Measurements from ENCODE around the gene DDB1. TPM values are rescaled to one million over a fixed set of nuclear protein-coding genes. Genes with fewer than 3 reads are reported as not detected.

Gene DDB1
- total RNA-seq, 1 donor from 2014 or later, result 193 TPM

DNA sequence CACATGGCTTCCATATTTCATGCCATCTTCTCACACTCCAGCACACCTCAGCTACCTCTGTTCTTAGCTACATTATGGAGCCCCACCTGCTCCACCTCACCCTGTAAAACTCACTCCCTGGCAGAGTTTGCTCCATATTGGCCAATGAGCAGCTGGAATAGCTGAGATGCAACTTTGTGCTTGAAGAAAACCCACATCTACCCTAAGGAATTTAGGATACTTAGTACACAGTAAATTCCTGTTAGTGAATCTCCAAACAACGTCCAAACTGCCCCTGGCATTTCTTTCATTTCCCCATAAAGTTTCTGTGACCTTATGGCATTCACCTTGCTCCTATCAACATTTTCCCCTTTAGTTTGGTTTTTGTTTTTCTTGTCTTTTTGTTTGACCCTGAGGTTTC, 35.6 kb downstream of the DDB1 start:
- DNase-seq (ENCODE audit: low spot score), result no peak

DNA sequence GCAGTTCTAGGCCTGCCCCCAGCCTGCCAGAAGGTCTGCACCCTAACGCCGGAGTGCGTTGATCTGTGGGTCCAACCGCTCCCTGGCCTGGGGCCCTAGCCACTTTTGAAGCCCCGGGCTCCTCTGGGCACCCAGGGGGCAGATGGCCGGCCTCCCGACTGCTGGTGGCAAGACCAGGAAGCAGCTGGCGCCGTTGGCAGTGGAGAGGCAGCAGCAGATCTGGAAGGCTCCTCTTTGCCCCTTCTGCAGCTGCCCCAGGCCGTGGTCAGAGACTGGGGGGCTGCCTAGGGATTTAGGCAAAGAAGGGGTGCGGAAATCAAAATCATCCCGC, 37.3 kb downstream of the DDB1 start:
- no peak for DNase-seq (ENCODE audit: low spot score)

- DNase-seq (ENCODE audit: low spot score), result peak; percentile 57
These were observed 37.9 kb downstream of the DDB1 start, which contains the start of gene VWCE for GRCh38 chr11:61294717-61295595. TSS of gene VWCE (minus strand) at chr11:61295316. CDS start at chr11:61295037, 279 bp downstream.

GRCh38 chr11:61293867-61294716, 38.8 kb downstream of the DDB1 start:
- peak; percentile 53 for DNase-seq (ENCODE audit: low spot score)

GRCh38 chr11:61292356-61292755, 40.5 kb downstream of the DDB1 start:
- DNase-seq (ENCODE audit: low spot score), result no peak

- no peak for DNase-seq (ENCODE audit: low spot score)
These were observed 41.8 kb downstream of the DDB1 start for GRCh38 chr11:61290905-61291690.

- no peak for DNase-seq (ENCODE audit: low spot score)
These were observed 45.4 kb downstream of the DDB1 start for GRCh38 chr11:61287338-61287977.

- DNase-seq (ENCODE audit: low spot score), result no peak
These were observed 49.3 kb downstream of the DDB1 start for GRCh38 chr11:61283613-61284012.

GRCh38 chr11:61281581-61282250, 51.2 kb downstream of the DDB1 start:
- peak; percentile 63 for DNase-seq (ENCODE audit: low spot score)

GRCh38 chr11:61280883-61281580, 51.9 kb downstream of the DDB1 start:
- no peak for DNase-seq (ENCODE audit: low spot score)

GRCh38 chr11:61279934-61280659, 52.8 kb downstream of the DDB1 start:
- no peak for DNase-seq (ENCODE audit: low spot score)

DNA sequence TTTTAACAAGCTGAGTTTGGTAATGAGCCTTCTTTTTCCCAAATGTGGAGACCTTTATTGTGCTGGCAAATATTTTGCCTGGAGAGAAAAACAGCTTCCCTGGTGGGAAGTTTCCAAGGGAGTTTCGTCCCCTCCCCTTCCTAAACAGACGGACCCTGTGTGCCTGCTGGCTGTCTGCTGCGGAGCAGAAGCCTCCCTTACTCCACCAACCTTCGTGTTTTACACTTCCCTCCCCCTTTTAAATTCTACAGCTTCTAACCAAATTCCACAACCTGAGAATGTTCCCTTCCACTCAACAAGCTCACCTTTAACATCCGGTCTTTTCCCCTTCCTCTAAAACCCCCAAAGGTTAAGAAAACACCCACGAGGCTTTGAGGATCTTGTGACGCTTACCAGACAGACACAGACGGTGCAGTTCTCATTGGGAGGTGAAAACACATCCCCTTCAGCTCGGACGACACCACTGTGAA, 54.9 kb downstream of the DDB1 start:
- no peak for DNase-seq (ENCODE audit: low spot score)

- no peak for DNase-seq (ENCODE audit: low spot score)
These were observed 55.5 kb downstream of the DDB1 start for GRCh38 chr11:61277186-61278000.

DNA sequence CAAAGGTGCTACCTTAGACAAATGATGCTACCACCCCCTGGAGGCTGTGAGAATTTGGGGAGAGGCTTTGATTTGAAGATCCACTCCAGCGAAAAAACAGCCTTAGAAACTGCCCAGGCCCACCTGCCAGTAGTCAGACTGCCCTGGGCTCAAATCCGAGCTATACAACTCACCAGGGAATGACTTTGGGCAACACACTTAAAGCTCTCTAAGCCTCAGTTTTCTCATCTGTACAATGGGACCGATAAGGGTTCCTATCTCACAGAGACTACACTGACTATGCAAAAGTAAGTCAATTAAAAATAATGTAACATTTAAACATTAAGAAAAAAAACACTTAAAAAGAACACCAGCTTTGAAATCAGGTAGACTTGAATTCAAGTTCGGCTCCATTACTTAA, 57.7 kb downstream of the DDB1 start:
- DNase-seq (ENCODE audit: low spot score), result no peak

DNA sequence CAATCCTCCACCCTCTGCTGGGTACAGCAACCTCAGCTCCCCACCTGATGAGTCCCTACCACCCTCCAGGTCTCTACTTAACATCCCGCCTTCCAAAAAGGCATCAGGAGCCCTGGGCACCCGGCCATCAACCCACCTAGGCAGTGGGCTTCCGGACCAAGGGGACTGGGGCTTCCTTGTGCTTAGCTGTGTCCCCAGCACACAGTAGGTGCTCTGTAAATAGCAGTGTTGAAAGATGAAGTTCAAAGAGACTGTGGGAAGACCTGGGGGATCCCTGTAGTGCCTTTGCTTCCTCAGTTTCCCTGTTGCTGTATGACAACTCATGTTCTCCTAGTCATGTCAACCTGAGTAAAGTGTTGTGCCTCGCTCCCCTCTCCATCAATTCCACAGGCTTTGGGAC, 58.8 kb downstream of the DDB1 start:
- DNase-seq (ENCODE audit: low spot score), result no peak

DNA sequence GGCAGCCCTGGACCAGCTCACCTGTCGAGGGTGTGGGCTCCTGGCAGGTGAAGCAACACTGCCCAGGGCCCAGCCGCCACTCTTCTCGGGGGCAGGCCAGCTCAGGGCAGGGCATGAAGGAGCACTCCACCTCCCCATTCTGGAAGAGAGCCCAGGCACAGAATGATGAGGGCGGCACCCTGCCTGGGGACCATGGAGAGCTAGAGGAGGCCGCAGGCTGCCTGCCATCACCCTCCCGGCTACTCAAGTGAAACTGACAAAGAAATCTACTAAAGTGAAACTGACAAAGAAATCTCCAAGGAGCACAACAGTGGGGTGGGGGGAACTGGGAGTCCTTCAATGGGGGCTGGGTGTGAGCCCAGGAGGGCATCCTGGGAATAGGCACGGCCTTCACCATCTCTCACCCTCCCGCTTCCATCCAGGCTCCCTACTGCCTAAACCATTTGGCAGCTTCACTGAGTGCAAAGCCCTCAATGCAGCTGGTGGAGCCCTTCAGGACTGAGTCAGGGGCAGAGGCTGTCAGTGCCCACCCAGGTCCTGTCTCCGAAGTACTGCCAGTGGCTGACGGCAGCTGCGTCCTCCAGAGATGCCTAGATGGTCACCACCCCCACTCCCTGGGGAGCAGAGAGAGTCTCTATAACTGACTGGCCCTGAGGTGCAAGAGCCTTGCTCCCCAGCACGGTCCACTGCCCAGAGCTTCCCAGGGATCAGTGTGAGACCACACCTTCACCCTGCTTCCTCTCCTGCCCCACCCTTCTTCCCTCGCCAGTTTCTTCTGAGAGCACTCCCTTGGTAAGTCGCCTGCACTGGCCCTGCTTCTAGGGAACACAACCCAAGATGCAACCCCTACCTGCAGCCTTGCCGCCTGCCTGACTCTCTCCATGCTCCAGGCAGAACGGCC, 59.5 kb downstream of the DDB1 start:
- no peak for DNase-seq (ENCODE audit: low spot score)

GRCh38 chr11:61272731-61273130, 60.2 kb downstream of the DDB1 start:
- no peak for DNase-seq (ENCODE audit: low spot score)
